IPS-18a (cell line): ENCODE measurements around the gene DMD.
"Not testable (repeated sequence)": the region's sequence is repeated elsewhere in the genome, so short reads cannot be mapped to it uniquely, and the experiment has no call there.

Experiments used
- H3K27ac ChIP-seq: one replicate; pipeline ENCODE4 v1.5.1; 2013; ENCODE audit warnings: low read length
- H3K27me3 ChIP-seq: one replicate; pipeline ENCODE4 v1.6.1; 2013; ENCODE audit warnings: mild to moderate bottlenecking, low read length; ENCODE audit not compliant: control insufficient read depth, insufficient read depth
- H3K36me3 ChIP-seq: one replicate; pipeline ENCODE4 v1.6.1; 2013; ENCODE audit warnings: low read depth, low read length; ENCODE audit not compliant: control insufficient read depth
- H3K4me1 ChIP-seq: one replicate; pipeline ENCODE4 v1.6.1; 2013; ENCODE audit warnings: low read depth, low read length; ENCODE audit not compliant: control insufficient read depth
- H3K4me3 ChIP-seq: one replicate; pipeline ENCODE4 v1.5.1; 2013; ENCODE audit warnings: low read length
- H3K9ac ChIP-seq: one replicate; pipeline ENCODE4 v1.6.1; 2013; ENCODE audit warnings: mild to moderate bottlenecking, low read length, moderate library complexity
- H3K9me3 ChIP-seq: one replicate; pipeline ENCODE4 v1.6.1; 2013; ENCODE audit warnings: low read depth, low read length; ENCODE audit not compliant: control insufficient read depth

Gene DMD

GRCh38 chrX:33095079-33095478 is 116.3 kb downstream of the DMD start:
- Histone ChIP-seq H3K9me3 (peaks cover 4% of the 10 kb centered on the region), H3K4me1 (no peaks in the 10 kb centered on the region), H3K27ac (no peak overlapping the region)

GRCh38 chrX:33087411-33087810 is 123.9 kb downstream of the DMD start:
- Histone ChIP-seq H3K9ac (no peak overlapping the region), H3K27me3 (no peaks in the 10 kb centered on the region), H3K9me3 (no peaks in the 10 kb centered on the region)

More at GRCh38 chrX:33095079-33095478, 116.3 kb downstream of the DMD start:
- Histone ChIP-seq H3K36me3 (no peaks in the 10 kb centered on the region), H3K27me3 (no peaks in the 10 kb centered on the region), H3K9ac (no peak overlapping the region), H3K4me3 (no peak overlapping the region)

GRCh38 chrX:33086886-33087285 is 124.5 kb downstream of the DMD start:
- Histone ChIP-seq H3K9ac (no peak overlapping the region), H3K36me3 (no peaks in the 10 kb centered on the region), H3K4me3 (no peak overlapping the region), H3K4me1 (no peaks in the 10 kb centered on the region), H3K27ac (no peak overlapping the region), H3K9me3 (no peaks in the 10 kb centered on the region), H3K27me3 (no peaks in the 10 kb centered on the region)

More at GRCh38 chrX:33087411-33087810, 123.9 kb downstream of the DMD start:
- no peaks in the 10 kb centered on the region for H3K36me3 ChIP-seq
- H3K4me1 ChIP-seq, result no peaks in the 10 kb centered on the region
- no peak overlapping the region for H3K4me3 ChIP-seq
- no peak overlapping the region for H3K27ac ChIP-seq

- H3K4me3 ChIP-seq, result no peak overlapping the region
- no peak overlapping the region for H3K27ac ChIP-seq
- H3K27me3 ChIP-seq, result no peaks in the 10 kb centered on the region
- no peak overlapping the region for H3K9ac ChIP-seq
- peaks cover 8% of the 10 kb centered on the region for H3K9me3 ChIP-seq
- no peaks in the 10 kb centered on the region for H3K36me3 ChIP-seq
- H3K4me1 ChIP-seq, result no peaks in the 10 kb centered on the region
These were observed 129.0 kb downstream of the DMD start for GRCh38 chrX:33082371-33082770.

GRCh38 chrX:33078273-33078672 is 133.1 kb downstream of the DMD start:
- Histone ChIP-seq H3K4me1 (no peaks in the 10 kb centered on the region), H3K36me3 (no peaks in the 10 kb centered on the region), H3K9ac (no peak overlapping the region), H3K27ac (no peak overlapping the region), H3K9me3 (peaks cover 8% of the 10 kb centered on the region), H3K4me3 (no peak overlapping the region), H3K27me3 (no peaks in the 10 kb centered on the region)

- H3K9ac ChIP-seq, H3K36me3 ChIP-seq, H3K9me3 ChIP-seq, H3K4me1 ChIP-seq, H3K27ac ChIP-seq, H3K27me3 ChIP-seq, H3K4me3 ChIP-seq: not testable (repeated sequence)
These were observed 137.7 kb downstream of the DMD start for GRCh38 chrX:33073660-33074059.

GRCh38 chrX:33065415-33065814 is 145.9 kb downstream of the DMD start:
- Histone ChIP-seq H3K27ac (no peak overlapping the region), H3K4me3 (no peak overlapping the region), H3K9me3 (no peaks in the 10 kb centered on the region), H3K4me1 (no peaks in the 10 kb centered on the region), H3K36me3 (no peaks in the 10 kb centered on the region), H3K9ac (no peak overlapping the region), H3K27me3 (no peaks in the 10 kb centered on the region)

GRCh38 chrX:33062041-33062440 is 149.3 kb downstream of the DMD start:
- Histone ChIP-seq H3K27ac (no peak overlapping the region), H3K36me3 (no peaks in the 10 kb centered on the region), H3K9ac (no peak overlapping the region), H3K4me3 (no peak overlapping the region), H3K27me3 (no peaks in the 10 kb centered on the region), H3K4me1 (no peaks in the 10 kb centered on the region), H3K9me3 (no peaks in the 10 kb centered on the region)

- Histone ChIP-seq H3K27ac (no peak overlapping the region), H3K4me3 (no peak overlapping the region), H3K36me3 (no peaks in the 10 kb centered on the region), H3K9ac (no peak overlapping the region), H3K27me3 (no peaks in the 10 kb centered on the region), H3K4me1 (no peaks in the 10 kb centered on the region), H3K9me3 (no peaks in the 10 kb centered on the region)
These were observed 158.3 kb downstream of the DMD start for GRCh38 chrX:33053001-33053400.

GRCh38 chrX:33045882-33046281 is 165.5 kb downstream of the DMD start:
- H3K27ac ChIP-seq, result no peak overlapping the region
- no peak overlapping the region for H3K9ac ChIP-seq
- H3K9me3 ChIP-seq, result no peaks in the 10 kb centered on the region
- no peaks in the 10 kb centered on the region for H3K36me3 ChIP-seq
- H3K4me3 ChIP-seq, result no peak overlapping the region
- H3K27me3 ChIP-seq, result no peaks in the 10 kb centered on the region
- H3K4me1 ChIP-seq, result no peaks in the 10 kb centered on the region

GRCh38 chrX:33045245-33045644 is 166.1 kb downstream of the DMD start:
- Histone ChIP-seq H3K4me1 (no peaks in the 10 kb centered on the region), H3K9me3 (no peaks in the 10 kb centered on the region), H3K27me3 (no peaks in the 10 kb centered on the region), H3K9ac (no peak overlapping the region), H3K36me3 (no peaks in the 10 kb centered on the region), H3K27ac (no peak overlapping the region), H3K4me3 (no peak overlapping the region)

- Histone ChIP-seq H3K4me1 (no peaks in the 10 kb centered on the region), H3K4me3 (no peak overlapping the region), H3K27me3 (no peaks in the 10 kb centered on the region), H3K36me3 (no peaks in the 10 kb centered on the region), H3K27ac (no peak overlapping the region), H3K9ac (no peak overlapping the region), H3K9me3 (no peaks in the 10 kb centered on the region)
These were observed 170.2 kb downstream of the DMD start for GRCh38 chrX:33041141-33041540.
